Measurements from ENCODE around the gene MAN2A1. TPM values are rescaled to one million over a fixed set of nuclear protein-coding genes. Genes with fewer than 3 reads are reported as not detected.
A peak's percentile ranks its signal among the peaks of the same experiment; 100 is the strongest.

MAN2A1 gene
- total RNA-seq, 1 experiment from 2014 or later, result 86.6 TPM

DNA sequence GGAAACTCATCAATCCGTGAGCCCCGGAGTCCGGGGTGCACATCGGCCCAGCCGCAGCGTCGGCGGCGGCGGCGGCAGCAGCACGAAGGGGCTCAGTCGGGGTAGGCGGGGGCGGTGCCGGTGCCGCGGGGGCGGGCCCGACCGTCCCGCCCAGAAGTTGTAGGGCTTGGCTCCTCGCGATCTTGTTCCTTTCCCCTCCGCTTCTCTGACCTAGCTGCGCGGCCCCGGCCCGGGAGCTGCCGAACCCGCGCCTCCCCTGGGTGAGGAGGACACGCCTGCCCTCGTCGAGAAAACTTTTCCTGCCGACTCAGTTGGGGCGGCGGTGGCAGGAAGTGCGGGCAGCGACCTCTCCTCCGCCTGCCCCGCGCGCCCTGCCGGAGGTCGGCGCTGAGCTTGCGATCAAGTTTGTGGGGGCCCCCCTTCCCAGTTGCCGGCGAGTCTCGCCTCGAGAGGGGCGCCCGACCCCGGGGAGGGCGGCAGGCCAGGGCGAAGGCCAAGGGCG is at the start of gene MAN2A1 (continued):
- TF ChIP-seq, protein P1, sequence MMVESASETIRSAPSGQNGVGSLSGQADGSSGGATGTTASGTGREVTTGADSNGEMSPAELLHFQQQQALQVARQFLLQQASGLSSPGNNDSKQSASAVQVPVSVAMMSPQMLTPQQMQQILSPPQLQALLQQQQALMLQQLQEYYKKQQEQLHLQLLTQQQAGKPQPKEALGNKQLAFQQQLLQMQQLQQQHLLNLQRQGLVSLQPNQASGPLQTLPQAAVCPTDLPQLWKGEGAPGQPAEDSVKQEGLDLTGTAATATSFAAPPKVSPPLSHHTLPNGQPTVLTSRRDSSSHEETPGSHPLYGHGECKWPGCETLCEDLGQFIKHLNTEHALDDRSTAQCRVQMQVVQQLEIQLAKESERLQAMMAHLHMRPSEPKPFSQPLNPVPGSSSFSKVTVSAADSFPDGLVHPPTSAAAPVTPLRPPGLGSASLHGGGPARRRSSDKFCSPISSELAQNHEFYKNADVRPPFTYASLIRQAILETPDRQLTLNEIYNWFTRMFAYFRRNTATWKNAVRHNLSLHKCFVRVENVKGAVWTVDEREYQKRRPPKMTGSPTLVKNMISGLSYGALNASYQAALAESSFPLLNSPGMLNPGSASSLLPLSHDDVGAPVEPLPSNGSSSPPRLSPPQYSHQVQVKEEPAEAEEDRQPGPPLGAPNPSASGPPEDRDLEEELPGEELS (CRISPR knock-in tag; IDR thresholded peaks at IDR 0.05), result no peak
- no peak for TF ChIP-seq GTF2I (CRISPR knock-in tag; conservative IDR thresholded peaks at IDR 0.05)
- no peak for TF ChIP-seq EMX1 (CRISPR knock-in tag; IDR thresholded peaks at IDR 0.05)
- TF ChIP-seq, protein P2, sequence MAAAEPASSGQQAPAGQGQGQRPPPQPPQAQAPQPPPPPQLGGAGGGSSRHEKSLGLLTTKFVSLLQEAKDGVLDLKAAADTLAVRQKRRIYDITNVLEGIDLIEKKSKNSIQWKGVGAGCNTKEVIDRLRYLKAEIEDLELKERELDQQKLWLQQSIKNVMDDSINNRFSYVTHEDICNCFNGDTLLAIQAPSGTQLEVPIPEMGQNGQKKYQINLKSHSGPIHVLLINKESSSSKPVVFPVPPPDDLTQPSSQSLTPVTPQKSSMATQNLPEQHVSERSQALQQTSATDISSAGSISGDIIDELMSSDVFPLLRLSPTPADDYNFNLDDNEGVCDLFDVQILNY (CRISPR knock-in tag; IDR thresholded peaks at IDR 0.05), result peak; percentile 24; the same call in 1 of the 2 replicates
- no peak for TF ChIP-seq JAZF1 (CRISPR knock-in tag; IDR thresholded peaks at IDR 0.05)
- TF ChIP-seq, protein P3, sequence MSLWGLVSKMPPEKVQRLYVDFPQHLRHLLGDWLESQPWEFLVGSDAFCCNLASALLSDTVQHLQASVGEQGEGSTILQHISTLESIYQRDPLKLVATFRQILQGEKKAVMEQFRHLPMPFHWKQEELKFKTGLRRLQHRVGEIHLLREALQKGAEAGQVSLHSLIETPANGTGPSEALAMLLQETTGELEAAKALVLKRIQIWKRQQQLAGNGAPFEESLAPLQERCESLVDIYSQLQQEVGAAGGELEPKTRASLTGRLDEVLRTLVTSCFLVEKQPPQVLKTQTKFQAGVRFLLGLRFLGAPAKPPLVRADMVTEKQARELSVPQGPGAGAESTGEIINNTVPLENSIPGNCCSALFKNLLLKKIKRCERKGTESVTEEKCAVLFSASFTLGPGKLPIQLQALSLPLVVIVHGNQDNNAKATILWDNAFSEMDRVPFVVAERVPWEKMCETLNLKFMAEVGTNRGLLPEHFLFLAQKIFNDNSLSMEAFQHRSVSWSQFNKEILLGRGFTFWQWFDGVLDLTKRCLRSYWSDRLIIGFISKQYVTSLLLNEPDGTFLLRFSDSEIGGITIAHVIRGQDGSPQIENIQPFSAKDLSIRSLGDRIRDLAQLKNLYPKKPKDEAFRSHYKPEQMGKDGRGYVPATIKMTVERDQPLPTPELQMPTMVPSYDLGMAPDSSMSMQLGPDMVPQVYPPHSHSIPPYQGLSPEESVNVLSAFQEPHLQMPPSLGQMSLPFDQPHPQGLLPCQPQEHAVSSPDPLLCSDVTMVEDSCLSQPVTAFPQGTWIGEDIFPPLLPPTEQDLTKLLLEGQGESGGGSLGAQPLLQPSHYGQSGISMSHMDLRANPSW (CRISPR knock-in tag; conservative IDR thresholded peaks at IDR 0.05; ENCODE audit: low read depth), result peak; percentile 24; the same call in 1 of the 2 replicates
- TF ChIP-seq ZNF317 (CRISPR knock-in tag; IDR thresholded peaks at IDR 0.05; ENCODE audit: borderline replicate concordance, low read depth), result no peak
- no peak for TF ChIP-seq FOXP1 (CRISPR knock-in tag; IDR thresholded peaks at IDR 0.05; ENCODE audit: borderline replicate concordance)
- TF ChIP-seq ZBTB21 (CRISPR knock-in tag; IDR thresholded peaks at IDR 0.05; ENCODE audit: borderline replicate concordance), result peak; percentile 75; the same call in 1 of the 2 replicates
- TF ChIP-seq ZNF219 (CRISPR knock-in tag; IDR thresholded peaks at IDR 0.05; ENCODE audit: borderline replicate concordance), result no peak
- no peak for TF ChIP-seq MXD4 (CRISPR knock-in tag; IDR thresholded peaks at IDR 0.05; ENCODE audit: borderline replicate concordance)
- no peak for TF ChIP-seq ZNF232 (CRISPR knock-in tag; IDR thresholded peaks at IDR 0.05)
- TF ChIP-seq, protein P4, sequence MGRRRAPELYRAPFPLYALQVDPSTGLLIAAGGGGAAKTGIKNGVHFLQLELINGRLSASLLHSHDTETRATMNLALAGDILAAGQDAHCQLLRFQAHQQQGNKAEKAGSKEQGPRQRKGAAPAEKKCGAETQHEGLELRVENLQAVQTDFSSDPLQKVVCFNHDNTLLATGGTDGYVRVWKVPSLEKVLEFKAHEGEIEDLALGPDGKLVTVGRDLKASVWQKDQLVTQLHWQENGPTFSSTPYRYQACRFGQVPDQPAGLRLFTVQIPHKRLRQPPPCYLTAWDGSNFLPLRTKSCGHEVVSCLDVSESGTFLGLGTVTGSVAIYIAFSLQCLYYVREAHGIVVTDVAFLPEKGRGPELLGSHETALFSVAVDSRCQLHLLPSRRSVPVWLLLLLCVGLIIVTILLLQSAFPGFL (CRISPR knock-in tag; IDR thresholded peaks at IDR 0.05; ENCODE audit: borderline replicate concordance), result no peak
- TF ChIP-seq, protein P5, sequence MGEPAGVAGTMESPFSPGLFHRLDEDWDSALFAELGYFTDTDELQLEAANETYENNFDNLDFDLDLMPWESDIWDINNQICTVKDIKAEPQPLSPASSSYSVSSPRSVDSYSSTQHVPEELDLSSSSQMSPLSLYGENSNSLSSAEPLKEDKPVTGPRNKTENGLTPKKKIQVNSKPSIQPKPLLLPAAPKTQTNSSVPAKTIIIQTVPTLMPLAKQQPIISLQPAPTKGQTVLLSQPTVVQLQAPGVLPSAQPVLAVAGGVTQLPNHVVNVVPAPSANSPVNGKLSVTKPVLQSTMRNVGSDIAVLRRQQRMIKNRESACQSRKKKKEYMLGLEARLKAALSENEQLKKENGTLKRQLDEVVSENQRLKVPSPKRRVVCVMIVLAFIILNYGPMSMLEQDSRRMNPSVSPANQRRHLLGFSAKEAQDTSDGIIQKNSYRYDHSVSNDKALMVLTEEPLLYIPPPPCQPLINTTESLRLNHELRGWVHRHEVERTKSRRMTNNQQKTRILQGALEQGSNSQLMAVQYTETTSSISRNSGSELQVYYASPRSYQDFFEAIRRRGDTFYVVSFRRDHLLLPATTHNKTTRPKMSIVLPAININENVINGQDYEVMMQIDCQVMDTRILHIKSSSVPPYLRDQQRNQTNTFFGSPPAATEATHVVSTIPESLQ (CRISPR knock-in tag; IDR thresholded peaks at IDR 0.05), result no peak
- TF ChIP-seq, protein P6, sequence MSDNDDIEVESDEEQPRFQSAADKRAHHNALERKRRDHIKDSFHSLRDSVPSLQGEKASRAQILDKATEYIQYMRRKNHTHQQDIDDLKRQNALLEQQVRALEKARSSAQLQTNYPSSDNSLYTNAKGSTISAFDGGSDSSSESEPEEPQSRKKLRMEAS (CRISPR knock-in tag; IDR thresholded peaks at IDR 0.05), result no peak
- no peak for TF ChIP-seq ZNF396 (CRISPR knock-in tag; IDR thresholded peaks at IDR 0.05; ENCODE audit: borderline replicate concordance)
- TF ChIP-seq, protein P7, sequence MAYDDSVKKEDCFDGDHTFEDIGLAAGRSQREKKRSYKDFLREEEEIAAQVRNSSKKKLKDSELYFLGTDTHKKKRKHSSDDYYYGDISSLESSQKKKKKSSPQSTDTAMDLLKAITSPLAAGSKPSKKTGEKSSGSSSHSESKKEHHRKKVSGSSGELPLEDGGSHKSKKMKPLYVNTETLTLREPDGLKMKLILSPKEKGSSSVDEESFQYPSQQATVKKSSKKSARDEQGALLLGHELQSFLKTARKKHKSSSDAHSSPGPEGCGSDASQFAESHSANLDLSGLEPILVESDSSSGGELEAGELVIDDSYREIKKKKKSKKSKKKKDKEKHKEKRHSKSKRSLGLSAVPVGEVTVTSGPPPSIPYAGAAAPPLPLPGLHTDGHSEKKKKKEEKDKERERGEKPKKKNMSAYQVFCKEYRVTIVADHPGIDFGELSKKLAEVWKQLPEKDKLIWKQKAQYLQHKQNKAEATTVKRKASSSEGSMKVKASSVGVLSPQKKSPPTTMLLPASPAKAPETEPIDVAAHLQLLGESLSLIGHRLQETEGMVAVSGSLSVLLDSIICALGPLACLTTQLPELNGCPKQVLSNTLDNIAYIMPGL (CRISPR knock-in tag; IDR thresholded peaks at IDR 0.05), result peak; percentile 90; the same call in 1 of the 2 replicates
- TF ChIP-seq, protein P8, sequence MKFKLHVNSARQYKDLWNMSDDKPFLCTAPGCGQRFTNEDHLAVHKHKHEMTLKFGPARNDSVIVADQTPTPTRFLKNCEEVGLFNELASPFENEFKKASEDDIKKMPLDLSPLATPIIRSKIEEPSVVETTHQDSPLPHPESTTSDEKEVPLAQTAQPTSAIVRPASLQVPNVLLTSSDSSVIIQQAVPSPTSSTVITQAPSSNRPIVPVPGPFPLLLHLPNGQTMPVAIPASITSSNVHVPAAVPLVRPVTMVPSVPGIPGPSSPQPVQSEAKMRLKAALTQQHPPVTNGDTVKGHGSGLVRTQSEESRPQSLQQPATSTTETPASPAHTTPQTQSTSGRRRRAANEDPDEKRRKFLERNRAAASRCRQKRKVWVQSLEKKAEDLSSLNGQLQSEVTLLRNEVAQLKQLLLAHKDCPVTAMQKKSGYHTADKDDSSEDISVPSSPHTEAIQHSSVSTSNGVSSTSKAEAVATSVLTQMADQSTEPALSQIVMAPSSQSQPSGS (CRISPR knock-in tag; IDR thresholded peaks at IDR 0.05; ENCODE audit: borderline replicate concordance, low read depth), result no peak
- no peak for TF ChIP-seq ZNF671 (CRISPR knock-in tag; IDR thresholded peaks at IDR 0.05)

Data from WTC11 (cell line).